IMR-90 (cell line): ENCODE results near the gene SLC34A3. TPM values are rescaled to one million over a fixed set of nuclear protein-coding genes. Genes with fewer than 3 reads are reported as not detected.

Source experiments
- ATAC-seq: fragments of 200-7000 bp; cut with Tn5 transposase; 2 replicates; pipeline ENCODE4 v1.9.1; 2020; ENCODE audit warnings: low read depth, mild to moderate bottlenecking, moderate library complexity
- Bru-seq: library from RNA; stranded (reverse); fragments of 400-500 nt; gene quantifications from one replicate; lab custom pipeline; 2021; lab: Mats Ljungman, UMichigan
- BruChase-seq, 2 experiments: library from RNA; stranded (reverse); fragments of 400-500 nt; gene quantifications; one replicate each; lab custom pipeline; 2021; lab: Mats Ljungman, UMichigan
- BruUV-seq: library from RNA; stranded (reverse); fragments of 400-500 nt; replicated peaks from 2 replicates; lab custom pipeline; 2021; lab: Mats Ljungman, UMichigan
- CTCF ChIA-PET: fragments of 300-600 bp; formaldehyde crosslinking; extraction: SDS; loops from one replicate; lab custom pipeline; 2021; ENCODE audit warnings: antibody characterized with exemption; lab: Yijun Ruan, JAX
- POLR2A ChIA-PET: fragments of 300-600 bp; sonication (Branson Sonifier 250); formaldehyde crosslinking; loops from one replicate; lab custom pipeline; 2022; ENCODE audit warnings: antibody characterized with exemption; ENCODE audit not compliant: unreplicated experiment; lab: Charles Lee
- DNase-seq: peaks from one replicate; pipeline ENCODE4 v3.0.0; 2013
- H2AFZ ChIP-seq: replicated peaks from 2 replicates; pipeline ENCODE3; 2013; ENCODE audit warnings: low read length, mild to moderate bottlenecking; ENCODE audit not compliant: poor library complexity
- H2AK5ac ChIP-seq: 2 replicates; pipeline ENCODE4 v1.6.1; 2013; ENCODE audit warnings: low read depth, low read length, inconsistent platforms
- H2AK9ac ChIP-seq: replicated peaks from 2 replicates; pipeline ENCODE3; 2013; ENCODE audit warnings: mild to moderate bottlenecking, low read depth, low read length, moderate library complexity; ENCODE audit not compliant: poor library complexity
- H2BK120ac ChIP-seq: 2 replicates; pipeline ENCODE4 v1.6.1; 2013; ENCODE audit warnings: low read depth, low read length, inconsistent platforms
- H2BK15ac ChIP-seq: 3 replicates; pipeline ENCODE4 v1.6.1; 2013; ENCODE audit warnings: low read depth, low read length, inconsistent platforms
- H2BK20ac ChIP-seq: 2 replicates; pipeline ENCODE4 v1.6.1; 2013; ENCODE audit warnings: low read depth, mild to moderate bottlenecking, inconsistent platforms, low read length, moderate library complexity
- H2BK5ac ChIP-seq: 2 replicates; pipeline ENCODE4 v1.6.1; 2013; ENCODE audit warnings: mild to moderate bottlenecking, low read depth, low read length, inconsistent platforms; ENCODE audit not compliant: poor library complexity, severe bottlenecking
- H3K14ac ChIP-seq: replicated peaks from 2 replicates; pipeline ENCODE4 v1.6.1; 2013; ENCODE audit warnings: low read depth, low read length, inconsistent platforms
- H3K18ac ChIP-seq: 2 replicates; pipeline ENCODE4 v1.6.1; 2013; ENCODE audit warnings: low read depth, low read length, control low read depth
- H3K23ac ChIP-seq: 2 replicates; pipeline ENCODE4 v1.6.1; 2013; ENCODE audit warnings: low read depth, low read length, inconsistent platforms
- H3K27ac ChIP-seq: 2 replicates; pipeline ENCODE4 v1.5.1; 2013; ENCODE audit warnings: mild to moderate bottlenecking, control low read depth, low read length; ENCODE audit not compliant: insufficient read depth
- H3K27me3 ChIP-seq: 2 replicates; pipeline ENCODE4 v1.6.1; 2013; ENCODE audit warnings: low read length; ENCODE audit not compliant: control insufficient read depth, insufficient read depth
- H3K36me3 ChIP-seq: 2 replicates; pipeline ENCODE4 v1.6.1; 2013; ENCODE audit warnings: low read length, mixed read lengths; ENCODE audit not compliant: control insufficient read depth, insufficient read depth
- H3K4ac ChIP-seq: 2 replicates; pipeline ENCODE4 v1.6.1; 2013; ENCODE audit warnings: low read depth, low read length, inconsistent platforms
- H3K4me1 ChIP-seq: 2 replicates; pipeline ENCODE4 v1.6.1; 2013; ENCODE audit warnings: low read length, mixed read lengths; ENCODE audit not compliant: control insufficient read depth, insufficient read depth
- H3K4me2 ChIP-seq: 2 replicates; pipeline ENCODE4 v1.6.1; 2013; ENCODE audit warnings: low read depth, mild to moderate bottlenecking, control low read depth, low read length, moderate library complexity
- H3K4me3 ChIP-seq: 2 replicates; pipeline ENCODE4 v1.5.1; 2013; ENCODE audit warnings: low read depth, mild to moderate bottlenecking, control low read depth, low read length, moderate library complexity; ENCODE audit not compliant: insufficient read depth
- H3K56ac ChIP-seq: 2 replicates; pipeline ENCODE4 v1.6.1; 2013; ENCODE audit warnings: low read length, inconsistent platforms; ENCODE audit not compliant: insufficient read depth; ENCODE audit errors: extremely low read depth
- H3K79me1 ChIP-seq, 2 experiments: 2 replicates each; pipeline ENCODE4 v1.6.1; 2013; ENCODE audit warnings: low read length in 2 of 2, inconsistent platforms in 1 of 2, low read depth in 1 of 2
- H3K9ac ChIP-seq: 2 replicates; pipeline ENCODE4 v1.6.1; 2013; ENCODE audit warnings: low read depth, low read length, control low read depth
- H3K9me1 ChIP-seq: 2 replicates; pipeline ENCODE4 v1.6.1; 2013; ENCODE audit warnings: low read length, inconsistent platforms; ENCODE audit not compliant: insufficient read depth
- H3K9me3 ChIP-seq: 2 replicates; pipeline ENCODE4 v1.6.1; 2013; ENCODE audit warnings: low read length; ENCODE audit not compliant: control insufficient read depth, insufficient read depth
- H4K20me1 ChIP-seq: 2 replicates; pipeline ENCODE4 v1.6.1; 2013; ENCODE audit warnings: low read length, inconsistent platforms; ENCODE audit not compliant: insufficient read depth
- H4K5ac ChIP-seq: 2 replicates; pipeline ENCODE4 v1.6.1; 2013; ENCODE audit warnings: mild to moderate bottlenecking, low read depth, low read length, control low read depth
- H4K8ac ChIP-seq, 2 experiments: 2 replicates each; pipeline ENCODE4 v1.6.1; 2013; ENCODE audit warnings: low read depth in 2 of 2, low read length in 2 of 2, control low read depth in 1 of 2, inconsistent platforms in 1 of 2
- H4K91ac ChIP-seq: 2 replicates; pipeline ENCODE4 v1.6.1; 2013; ENCODE audit warnings: low read depth, low read length, inconsistent platforms; ENCODE audit not compliant: insufficient read depth
- BHLHE40 ChIP-seq: fragments of 150-350 bp; IDR thresholded peaks from 2 replicates; pipeline ENCODE4 v1.6.1; 2016; ENCODE audit warnings: mild to moderate bottlenecking, low read depth, low read length
- CEBPB ChIP-seq: IDR thresholded peaks from 2 replicates; pipeline ENCODE4 v1.6.1; 2012; ENCODE audit warnings: low read depth, low read length, improper control_type of control experiment
- CHD1 ChIP-seq: IDR thresholded peaks from 2 replicates; pipeline ENCODE4 v1.6.1; 2012; ENCODE audit warnings: low read depth, low read length, improper control_type of control experiment
- MAFK ChIP-seq: IDR thresholded peaks from 2 replicates; pipeline ENCODE4 v1.6.1; 2012; ENCODE audit warnings: low read depth, low read length, improper control_type of control experiment
- MAZ ChIP-seq: IDR thresholded peaks from 2 replicates; pipeline ENCODE4 v1.6.1; 2012; ENCODE audit warnings: low read depth, mild to moderate bottlenecking, low read length, improper control_type of control experiment, moderate library complexity, borderline replicate concordance
- MXI1 ChIP-seq: IDR thresholded peaks from 2 replicates; pipeline ENCODE4 v1.6.1; 2012; ENCODE audit warnings: low read depth, mild to moderate bottlenecking, low read length, moderate library complexity, borderline replicate concordance
- NFE2L2 ChIP-seq: fragments of 150-350 bp; IDR thresholded peaks from 2 replicates; pipeline ENCODE4 v1.6.1; 2016; ENCODE audit warnings: low read depth, mild to moderate bottlenecking, low read length
- POLR2A ChIP-seq: IDR thresholded peaks from 2 replicates; pipeline ENCODE4 v1.6.1; 2012; ENCODE audit warnings: mild to moderate bottlenecking, low read depth, low read length
- RAD21 ChIP-seq: IDR thresholded peaks from 2 replicates; pipeline ENCODE4 v1.6.1; 2012; ENCODE audit warnings: low read length, improper control_type of control experiment
- RFX5 ChIP-seq: IDR thresholded peaks from 2 replicates; pipeline ENCODE4 v1.8.0; 2012; ENCODE audit warnings: low read depth, mild to moderate bottlenecking, low read length, moderate library complexity
- SMC3 ChIP-seq: fragments of 150-350 bp; IDR thresholded peaks from 2 replicates; pipeline ENCODE4 v1.6.1; 2016; ENCODE audit warnings: low read depth, mild to moderate bottlenecking, antibody characterized with exemption, low read length, moderate library complexity
- WGBS, 2 experiments: methylation state at CpG; one replicate each; pipeline versions ENCODE4 v1.1.5 to v1.1.7; 2013; ENCODE audit warnings: missing lambda C conversion rate in 2 of 2; ENCODE audit not compliant: insufficient read length in 1 of 2; ENCODE audit errors: extremely low coverage in 2 of 2; 5-methylcytosine and 5-hydroxymethylcytosine counted together
- dilution Hi-C: fragments of 300-500 bp; cut with HindIII; formaldehyde crosslinking; loops from one replicate; pipeline ENCODE4 v1.14.3; 2018; ENCODE audit warnings: low sequenced_read_pairs; ENCODE audit not compliant: unreplicated experiment
- in situ Hi-C: fragments of 300-500 bp; cut with MboI; formaldehyde crosslinking; loops from 3 replicates; pipeline ENCODE4 v1.14.3; 2019; ENCODE audit warnings: low sequenced_read_pairs, inconsistent platforms, mixed read lengths
- intact Hi-C: fragments of 100-400 bp; cut with micrococcal nuclease; formaldehyde crosslinking; loops from 2 replicates; pipeline ENCODE4 v1.10.0; 2022
- long read RNA-seq: library from polyadenylated mRNA; unstranded; transcript quantifications from one replicate; pipeline ENCODE4 v2.0.0, GENCODE V29; 2021; ENCODE audit not compliant: unreplicated experiment
- polyA plus RNA-seq, 3 experiments: library from polyadenylated mRNA; depleted of rRNA; stranded (reverse); fragments of >200 nt; gene quantifications; 2 replicates each; pipeline ENCODE4 v1.2.3, GENCODE V29; 2012; ENCODE audit warnings: low replicate concordance in 1 of 3
- total RNA-seq: library from RNA; depleted of rRNA; stranded (reverse); fragments of >200 nt; gene quantifications from 2 replicates; pipeline ENCODE4 v1.2.3, GENCODE V29; 2012; rRNA removed
- TF ChIP-seq, protein P1 (sequence below): fragments of 150-350 bp; IDR thresholded peaks from 2 replicates; pipeline ENCODE4 v1.6.1; 2016; ENCODE audit warnings: low read depth, mild to moderate bottlenecking, low read length, moderate library complexity, borderline replicate concordance
- TF ChIP-seq, protein P2 (sequence below): fragments of 150-350 bp; IDR thresholded peaks from 2 replicates; pipeline ENCODE4 v1.6.1; 2017; ENCODE audit warnings: mild to moderate bottlenecking, antibody characterized with exemption, low read length, low read depth
- TF ChIP-seq, protein P3 (sequence below): conservative IDR thresholded peaks from 2 replicates; pipeline ENCODE4 v1.5.1; 2012; ENCODE audit warnings: mild to moderate bottlenecking, low read depth, low read length, improper control_type of control experiment

Gene SLC34A3
- total RNA-seq (not detected in 2 replicates), polyA plus RNA-seq (2012; rRNA removed) (not detected in 2 replicates), Bru-seq, nascent RNA (not detected), BruChase-seq, experiment 1, labeled RNA remaining after a 6-hour chase (not detected), BruChase-seq, experiment 2, labeled RNA remaining after a 2-hour chase (not detected)
- polyA plus RNA-seq (2012; cell fraction: cytosol; rRNA removed) = not detected in 2 replicates
- 0.09 TPM in 1 of 2 replicates, not detected in the other for polyA plus RNA-seq (2012; cell fraction: nucleus; rRNA removed; ENCODE audit: low replicate concordance)
- long read RNA-seq, partial matches to known transcripts = 0 of 7 reads
- long read RNA-seq, other reads (novel, unspliced or antisense) = 7 of 7 reads

DNA sequence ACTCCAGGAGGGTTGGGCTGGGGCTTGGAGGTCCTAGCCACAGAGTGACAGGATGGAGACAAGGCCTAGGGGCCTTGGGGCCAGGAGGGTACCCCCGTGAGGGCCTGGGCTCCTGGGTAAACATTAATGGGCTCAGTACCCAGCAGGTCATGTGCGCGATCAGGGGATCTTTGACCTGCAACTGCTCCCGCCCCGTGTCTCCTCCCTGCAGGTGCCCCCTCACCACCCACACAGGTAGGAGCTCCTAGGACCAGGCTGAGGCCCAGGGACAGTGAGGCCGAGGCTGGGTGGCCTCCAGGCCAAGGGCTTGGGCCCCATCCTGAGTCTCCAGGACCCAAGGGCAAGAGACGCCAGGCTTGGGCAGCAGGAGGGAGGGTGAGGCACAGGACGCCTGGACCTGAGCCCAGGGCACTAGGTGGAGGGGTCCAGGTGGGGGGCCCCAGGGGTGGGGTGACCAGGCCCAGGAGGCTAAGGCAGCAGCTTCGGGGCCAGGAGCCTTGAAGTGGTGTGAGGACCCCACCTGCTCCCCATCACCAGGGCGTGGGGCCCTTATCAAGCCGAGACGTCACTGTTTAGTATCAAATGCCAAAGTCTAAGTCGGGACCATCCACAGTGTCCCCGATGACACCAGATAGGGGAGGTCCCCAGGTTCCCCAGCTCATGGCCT lies at the start of gene SLC34A3:
Gene SLC34A3 (plus strand): TSS at position 197 of the 667 bp plus-strand sequence. CDS start 802 bp downstream, outside the sequence.
- Histone ChIP-seq H3K4me2 (no peak within 1 kb of the TSS), H4K8ac (no peak within 1 kb of the TSS), H2AFZ (no peak within 1 kb of the TSS), H3K9ac (no peak within 1 kb of the TSS), H3K56ac (no peak within 1 kb of the TSS), H2BK20ac (no peak within 1 kb of the TSS), H2AK9ac (no peak within 1 kb of the TSS), H4K91ac (no peak within 1 kb of the TSS), H3K4me3 (no peak within 1 kb of the TSS), H3K4me1 (peaks cover 2% of the 10 kb centered on the region; the same call in 1 of the 2 replicates), H2BK15ac (no peak within 1 kb of the TSS), H3K14ac (no peak within 1 kb of the TSS), H3K18ac (no peak within 1 kb of the TSS), H3K79me1 (no peaks in the 10 kb centered on the region), H3K9me1 (no peaks in the 10 kb centered on the region), H3K36me3 (no peaks in the 10 kb centered on the region), H4K20me1 (no peaks in the 10 kb centered on the region), H3K9me3 (no peaks in the 10 kb centered on the region), H3K23ac (no peak within 1 kb of the TSS), H3K4ac (no peak within 1 kb of the TSS), H3K27me3 (peaks cover 1% of the 10 kb centered on the region; the same call in 1 of the 2 replicates), H3K27ac (no peak within 1 kb of the TSS), H4K5ac (no peak within 1 kb of the TSS), H2AK5ac (no peak within 1 kb of the TSS), H2BK5ac (no peak within 1 kb of the TSS), H2BK120ac (no peak within 1 kb of the TSS)
- no peak for DNase-seq
- CTCF ChIA-PET = no interaction called here
- in situ Hi-C loops (no loop called here), dilution Hi-C loops (no loop called here), intact Hi-C loops (no loop called here)
- no TSS peak for BruUV-seq
- POLR2A ChIA-PET = interaction anchor here (0.6 kb wide), 1 partner anchor 30 kb away, joined by 16 read pairs; no protein-coding TSS in a partner anchor
- no peak for ATAC-seq
- 61% methylated on average over 5 of the region's 14 CpGs; no CpG with 5 or more reads in 1 of the 2 experiments for WGBS, 2 experiments
- TF ChIP-seq, protein P1, sequence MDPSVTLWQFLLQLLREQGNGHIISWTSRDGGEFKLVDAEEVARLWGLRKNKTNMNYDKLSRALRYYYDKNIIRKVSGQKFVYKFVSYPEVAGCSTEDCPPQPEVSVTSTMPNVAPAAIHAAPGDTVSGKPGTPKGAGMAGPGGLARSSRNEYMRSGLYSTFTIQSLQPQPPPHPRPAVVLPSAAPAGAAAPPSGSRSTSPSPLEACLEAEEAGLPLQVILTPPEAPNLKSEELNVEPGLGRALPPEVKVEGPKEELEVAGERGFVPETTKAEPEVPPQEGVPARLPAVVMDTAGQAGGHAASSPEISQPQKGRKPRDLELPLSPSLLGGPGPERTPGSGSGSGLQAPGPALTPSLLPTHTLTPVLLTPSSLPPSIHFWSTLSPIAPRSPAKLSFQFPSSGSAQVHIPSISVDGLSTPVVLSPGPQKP = no peak
- TF ChIP-seq MAZ = no peak
- TF ChIP-seq, protein P2, sequence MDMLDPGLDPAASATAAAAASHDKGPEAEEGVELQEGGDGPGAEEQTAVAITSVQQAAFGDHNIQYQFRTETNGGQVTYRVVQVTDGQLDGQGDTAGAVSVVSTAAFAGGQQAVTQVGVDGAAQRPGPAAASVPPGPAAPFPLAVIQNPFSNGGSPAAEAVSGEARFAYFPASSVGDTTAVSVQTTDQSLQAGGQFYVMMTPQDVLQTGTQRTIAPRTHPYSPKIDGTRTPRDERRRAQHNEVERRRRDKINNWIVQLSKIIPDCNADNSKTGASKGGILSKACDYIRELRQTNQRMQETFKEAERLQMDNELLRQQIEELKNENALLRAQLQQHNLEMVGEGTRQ = no peak
- no peak for TF ChIP-seq BHLHE40
- TF ChIP-seq CHD1 = no peak
- TF ChIP-seq MAFK = no peak
- no peak for TF ChIP-seq NFE2L2
- no peak for TF ChIP-seq CEBPB
- TF ChIP-seq, protein P3, sequence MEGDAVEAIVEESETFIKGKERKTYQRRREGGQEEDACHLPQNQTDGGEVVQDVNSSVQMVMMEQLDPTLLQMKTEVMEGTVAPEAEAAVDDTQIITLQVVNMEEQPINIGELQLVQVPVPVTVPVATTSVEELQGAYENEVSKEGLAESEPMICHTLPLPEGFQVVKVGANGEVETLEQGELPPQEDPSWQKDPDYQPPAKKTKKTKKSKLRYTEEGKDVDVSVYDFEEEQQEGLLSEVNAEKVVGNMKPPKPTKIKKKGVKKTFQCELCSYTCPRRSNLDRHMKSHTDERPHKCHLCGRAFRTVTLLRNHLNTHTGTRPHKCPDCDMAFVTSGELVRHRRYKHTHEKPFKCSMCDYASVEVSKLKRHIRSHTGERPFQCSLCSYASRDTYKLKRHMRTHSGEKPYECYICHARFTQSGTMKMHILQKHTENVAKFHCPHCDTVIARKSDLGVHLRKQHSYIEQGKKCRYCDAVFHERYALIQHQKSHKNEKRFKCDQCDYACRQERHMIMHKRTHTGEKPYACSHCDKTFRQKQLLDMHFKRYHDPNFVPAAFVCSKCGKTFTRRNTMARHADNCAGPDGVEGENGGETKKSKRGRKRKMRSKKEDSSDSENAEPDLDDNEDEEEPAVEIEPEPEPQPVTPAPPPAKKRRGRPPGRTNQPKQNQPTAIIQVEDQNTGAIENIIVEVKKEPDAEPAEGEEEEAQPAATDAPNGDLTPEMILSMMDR = no peak
- no peak for TF ChIP-seq SMC3
- no peak for TF ChIP-seq RAD21
- TF ChIP-seq MXI1 = no peak
- no peak for TF ChIP-seq POLR2A
- TF ChIP-seq RFX5 = no peak
